Peyer's patch (tissue), 4 donors: Measurements from ENCODE around the gene HAGHL. TPM values are rescaled to one million over a fixed set of nuclear protein-coding genes. Genes with fewer than 3 reads are reported as not detected.

Source experiments
- DNase-seq, 3 donors: peaks; one replicate each; pipeline ENCODE4 v3.0.0-alpha.2; 2017 to 2019
- H3K27ac ChIP-seq, 4 donors: fragments of 200-600 bp; sonication (generic); one replicate each; pipeline ENCODE4 v1.5.1; 2016 to 2019
- H3K27me3 ChIP-seq, 2 donors: fragments of 200-600 bp; sonication (generic); one replicate each; pipeline ENCODE4 v1.5.1; 2019
- H3K36me3 ChIP-seq, 3 donors: fragments of 200-600 bp; sonication (generic); one replicate each; pipeline ENCODE4 v1.5.1; 2016 to 2019
- H3K4me1 ChIP-seq, 4 donors: fragments of 200-600 bp; sonication (generic); one replicate each; pipeline ENCODE4 v1.5.1; 2016 to 2019
- H3K4me3 ChIP-seq, 4 donors: fragments of 200-600 bp; sonication (generic); 1 replicate in 3 of 4; 2 replicates in 1 of 4; pipeline ENCODE4 v1.5.1; 2016 to 2019; ENCODE audit warnings: mild to moderate bottlenecking in 1 of 4
- H3K9me3 ChIP-seq, 4 donors: fragments of 200-600 bp; sonication (generic); one replicate each; pipeline ENCODE4 v1.5.1; 2016 to 2019; ENCODE audit warnings: mild to moderate bottlenecking in 1 of 4
- POLR2A ChIP-seq, 2 donors: fragments of 450-650 bp; IDR thresholded peaks; one replicate each; pipeline ENCODE4 v1.5.1; 2017; ENCODE audit warnings: antibody characterized with exemption in 2 of 2, mild to moderate bottlenecking in 2 of 2, moderate library complexity in 2 of 2
- total RNA-seq, 4 donors: library from RNA; depleted of rRNA; stranded (reverse); fragments of >200 nt; gene quantifications; one replicate each; pipeline ENCODE4 v1.1.0, GENCODE V29; 2016
- TF ChIP-seq, protein P1 (sequence below), 6 experiments: fragments of 450-650 bp in 4 of 6; fragments of 200-600 bp in 2 of 6; sonication (generic) in 1 of 6; IDR thresholded peaks; one replicate each; pipeline ENCODE4 v1.5.1; 2017 to 2019; ENCODE audit warnings: antibody characterized with exemption in 6 of 6, mild to moderate bottlenecking in 3 of 6, moderate library complexity in 1 of 6

Gene HAGHL
- total RNA-seq, 4 donors from 2014 or later: 0.53 to 42.9 (median 3.4) TPM

DNA sequence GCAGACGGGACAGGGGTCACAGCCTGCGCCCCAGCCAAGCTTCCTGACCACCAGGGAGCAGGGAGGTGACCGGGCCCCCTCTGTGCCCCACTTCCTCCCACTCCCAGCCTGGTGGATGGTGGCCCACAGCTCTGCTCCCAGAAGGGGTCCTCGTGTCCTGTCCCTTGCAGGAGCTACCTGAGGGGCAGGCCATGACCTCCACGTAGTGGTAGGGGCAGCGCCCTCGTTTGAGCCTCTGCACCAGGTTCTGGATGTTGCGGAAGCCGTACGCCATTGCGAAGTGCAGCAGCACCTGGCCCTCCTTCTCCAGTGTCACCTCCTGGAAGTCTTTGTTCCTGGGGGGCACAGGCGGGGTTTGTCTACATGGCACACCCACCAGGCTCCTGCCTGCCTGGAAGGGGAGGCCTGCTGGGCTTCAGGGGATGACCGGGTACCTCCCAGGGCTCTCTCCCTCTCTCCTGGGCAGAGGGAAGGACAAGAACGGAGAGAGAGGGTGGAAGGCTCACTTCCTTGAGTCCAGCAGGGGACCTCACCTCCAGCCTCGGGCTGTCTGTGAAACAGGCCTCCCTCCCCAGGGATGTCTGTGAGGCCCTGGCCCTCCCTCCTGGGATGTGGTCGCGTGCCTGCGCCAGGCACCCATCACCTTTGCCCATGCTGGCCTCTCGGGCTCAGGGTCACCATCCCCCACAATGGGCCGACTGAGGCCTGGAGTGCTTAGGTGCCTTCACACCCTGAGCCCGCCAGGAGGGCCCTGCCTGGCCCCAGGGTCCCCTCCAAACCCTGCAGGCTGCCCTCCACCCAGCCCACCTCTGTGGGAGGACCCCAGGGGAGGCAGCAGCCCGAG lies 4.0 kb downstream of the HAGHL start:
- Histone ChIP-seq H3K36me3 (peaks cover 0 to 41% (median 0%) of the 10 kb centered on the region in 3 donors), H3K9me3 (no peaks in the 10 kb centered on the region), H3K4me1 (peaks cover 0 to 31% (median 11%) of the 10 kb centered on the region in 4 donors), H3K27ac (no peak overlapping the region), H3K4me3 (no peak overlapping the region), H3K27me3 (peaks cover 0 to 20% of the 10 kb centered on the region in 2 donors)
- no peak for TF ChIP-seq POLR2A (IDR thresholded peaks at IDR 0.05)
- TF ChIP-seq, protein P1, sequence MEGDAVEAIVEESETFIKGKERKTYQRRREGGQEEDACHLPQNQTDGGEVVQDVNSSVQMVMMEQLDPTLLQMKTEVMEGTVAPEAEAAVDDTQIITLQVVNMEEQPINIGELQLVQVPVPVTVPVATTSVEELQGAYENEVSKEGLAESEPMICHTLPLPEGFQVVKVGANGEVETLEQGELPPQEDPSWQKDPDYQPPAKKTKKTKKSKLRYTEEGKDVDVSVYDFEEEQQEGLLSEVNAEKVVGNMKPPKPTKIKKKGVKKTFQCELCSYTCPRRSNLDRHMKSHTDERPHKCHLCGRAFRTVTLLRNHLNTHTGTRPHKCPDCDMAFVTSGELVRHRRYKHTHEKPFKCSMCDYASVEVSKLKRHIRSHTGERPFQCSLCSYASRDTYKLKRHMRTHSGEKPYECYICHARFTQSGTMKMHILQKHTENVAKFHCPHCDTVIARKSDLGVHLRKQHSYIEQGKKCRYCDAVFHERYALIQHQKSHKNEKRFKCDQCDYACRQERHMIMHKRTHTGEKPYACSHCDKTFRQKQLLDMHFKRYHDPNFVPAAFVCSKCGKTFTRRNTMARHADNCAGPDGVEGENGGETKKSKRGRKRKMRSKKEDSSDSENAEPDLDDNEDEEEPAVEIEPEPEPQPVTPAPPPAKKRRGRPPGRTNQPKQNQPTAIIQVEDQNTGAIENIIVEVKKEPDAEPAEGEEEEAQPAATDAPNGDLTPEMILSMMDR (IDR thresholded peaks at IDR 0.05): no peak
- DNase-seq: no peak

DNA sequence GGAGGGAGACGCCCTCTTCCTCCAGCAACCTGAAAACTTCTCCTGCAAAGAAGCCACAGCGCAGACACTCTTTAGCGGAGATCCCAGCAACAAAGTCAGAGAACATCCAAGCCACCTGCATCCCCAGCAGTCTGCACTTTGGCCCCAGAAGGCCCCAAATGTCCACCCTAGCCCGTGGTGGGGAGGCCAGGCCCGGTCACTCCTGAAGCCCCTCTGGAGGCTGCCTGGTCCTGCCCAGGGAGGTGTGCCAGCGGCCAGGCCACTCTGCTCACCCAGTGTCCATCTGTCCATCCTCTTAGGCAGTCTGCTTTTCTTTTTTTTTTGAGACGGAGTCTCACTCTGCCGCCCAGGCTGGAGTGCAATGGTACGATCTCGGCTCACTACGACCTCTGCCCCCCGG lies 5.4 kb downstream of the HAGHL start:
- DNase-seq: no peak
- Histone ChIP-seq H3K4me3 (no peak overlapping the region), H3K27ac (no peak overlapping the region), H3K9me3 (no peaks in the 10 kb centered on the region), H3K4me1 (peaks cover 0 to 17% (median 6%) of the 10 kb centered on the region in 4 donors), H3K36me3 (peaks cover 0 to 56% (median 0%) of the 10 kb centered on the region in 3 donors), H3K27me3 (peaks cover 0 to 6% of the 10 kb centered on the region in 2 donors)
- no peak for TF ChIP-seq POLR2A (IDR thresholded peaks at IDR 0.05)
- TF ChIP-seq, protein P1 (IDR thresholded peaks at IDR 0.05): no peak

DNA sequence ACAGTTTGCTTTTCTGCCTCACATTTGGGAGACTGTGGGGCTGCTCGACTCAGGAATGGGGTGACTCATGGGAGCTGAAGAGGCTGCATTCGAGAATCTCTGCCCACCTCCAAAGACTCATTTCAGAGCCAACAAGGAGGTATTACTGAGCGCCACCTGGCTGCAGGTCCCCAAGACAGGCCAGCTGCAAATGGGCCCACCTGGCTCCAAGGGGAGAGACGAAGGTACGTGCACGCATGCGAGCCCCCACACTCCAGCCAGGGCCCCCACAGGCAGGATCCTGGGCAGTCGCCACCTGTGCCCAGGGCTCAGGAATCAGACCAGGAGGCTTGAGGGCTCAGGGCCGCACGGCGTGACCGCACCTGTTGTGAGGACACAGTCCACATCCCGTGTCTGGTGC lies 6.0 kb downstream of the HAGHL start:
- Histone ChIP-seq H3K36me3 (peaks cover 0 to 62% (median 0%) of the 10 kb centered on the region in 3 donors), H3K4me3 (no peak overlapping the region)
- TF ChIP-seq POLR2A (IDR thresholded peaks at IDR 0.05): no peak
- TF ChIP-seq, protein P1 (IDR thresholded peaks at IDR 0.05): no peak

DNA sequence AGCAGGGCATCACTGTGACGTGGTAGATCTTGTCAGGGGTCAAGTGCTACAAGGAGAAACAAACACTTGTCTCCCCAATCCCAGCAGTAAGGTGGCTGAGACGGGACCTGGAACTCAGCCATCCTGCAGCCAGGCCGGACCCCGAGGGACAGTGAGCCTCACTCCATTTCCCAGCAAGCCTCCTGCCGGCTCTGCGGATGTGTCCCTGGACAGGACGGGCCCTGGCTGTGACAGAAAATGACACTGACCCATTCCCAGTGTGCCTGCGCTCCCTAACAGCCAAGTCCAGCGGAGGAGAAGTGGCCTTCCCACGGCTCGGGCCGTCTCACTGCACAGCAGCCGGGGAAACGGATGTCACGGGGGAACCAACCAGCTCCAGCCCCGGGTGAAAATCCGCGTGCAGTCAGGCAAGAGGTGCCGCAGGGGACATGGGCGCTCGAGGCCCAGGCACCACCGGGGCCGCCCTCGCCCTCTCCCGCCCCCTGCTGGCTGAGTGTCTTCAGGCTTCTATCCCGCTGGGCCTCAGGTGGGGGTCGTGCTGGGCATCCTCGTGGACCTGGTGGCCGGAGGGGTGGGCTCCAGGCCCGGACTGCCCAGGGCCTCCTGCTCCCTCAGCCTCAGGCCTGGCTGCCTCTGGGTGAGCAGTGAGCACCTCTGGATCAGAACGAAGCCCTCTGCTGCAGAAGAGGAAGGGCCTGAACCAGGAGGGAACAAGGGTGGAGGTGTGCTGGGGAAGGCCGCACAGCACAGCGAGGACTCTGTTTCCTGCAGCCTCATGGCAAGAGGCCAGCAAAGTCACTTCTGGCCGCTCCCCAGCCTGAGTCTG lies 6.7 kb downstream of the HAGHL start:
- H3K27me3 ChIP-seq: no peaks in the 10 kb centered on the region
- no peak for TF ChIP-seq POLR2A (IDR thresholded peaks at IDR 0.05)
- TF ChIP-seq, protein P1 (IDR thresholded peaks at IDR 0.05): peak in 1 of 6 experiments; percentile 30
- no peak for DNase-seq
- H3K4me3 ChIP-seq: no peak overlapping the region
- peaks cover 0 to 67% (median 0%) of the 10 kb centered on the region in 3 donors for H3K36me3 ChIP-seq
- peaks cover 0 to 5% (median 1%) of the 10 kb centered on the region in 4 donors for H3K4me1 ChIP-seq
- no peak overlapping the region for H3K27ac ChIP-seq
- no peaks in the 10 kb centered on the region for H3K9me3 ChIP-seq

More for the DNA sequence above, 6.0 kb downstream of the HAGHL start:
- Histone ChIP-seq H3K4me1 (peaks cover 0 to 11% (median 3%) of the 10 kb centered on the region in 4 donors), H3K27ac (no peak overlapping the region), H3K27me3 (peaks cover 0 to 2% of the 10 kb centered on the region in 2 donors), H3K9me3 (no peaks in the 10 kb centered on the region)
- no peak for DNase-seq

DNA sequence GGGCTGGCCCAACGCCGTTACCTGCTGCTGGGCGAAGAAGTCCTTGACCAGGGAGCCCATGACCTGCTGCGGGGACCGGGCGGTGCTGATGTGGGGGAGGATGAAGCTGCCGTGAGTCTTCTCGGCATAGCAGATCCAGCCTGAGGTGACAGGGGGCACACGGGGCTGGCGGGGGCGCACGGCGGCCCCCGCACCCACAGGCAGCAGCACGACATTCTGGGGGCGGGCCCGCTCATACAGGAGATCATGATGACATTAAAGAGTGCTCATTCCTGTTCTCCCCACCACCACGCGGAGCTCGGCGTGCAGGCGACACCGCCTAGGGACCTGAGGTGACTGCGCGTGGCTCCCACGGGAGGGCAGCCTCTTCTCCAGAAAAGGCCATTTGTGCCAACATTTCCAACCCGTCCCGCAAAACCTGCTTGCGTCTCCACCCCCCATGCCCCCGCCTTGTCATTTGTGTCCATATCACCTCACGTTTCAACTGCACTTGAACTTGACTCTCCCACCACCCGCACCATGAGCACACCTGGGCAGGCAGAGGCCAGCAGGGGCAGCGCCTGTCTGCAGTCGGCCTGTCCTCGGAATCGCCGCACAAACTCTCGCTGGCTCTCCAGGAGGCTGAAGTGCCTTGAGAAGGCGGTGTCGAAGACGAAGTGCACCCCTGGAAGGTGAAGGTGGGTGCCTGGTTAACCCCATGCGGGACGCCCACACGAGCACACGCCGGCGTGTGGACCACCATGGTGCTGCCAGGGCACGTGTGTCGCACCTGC lies 7.5 kb downstream of the HAGHL start:
- Histone ChIP-seq H3K9me3 (no peaks in the 10 kb centered on the region), H3K27ac (no peak overlapping the region), H3K4me3 (no peak overlapping the region), H3K36me3 (peaks cover 0 to 69% (median 0%) of the 10 kb centered on the region in 3 donors), H3K27me3 (no peaks in the 10 kb centered on the region), H3K4me1 (peaks cover 0 to 2% (median 0%) of the 10 kb centered on the region in 4 donors)
- TF ChIP-seq, protein P1 (IDR thresholded peaks at IDR 0.05): no peak
- TF ChIP-seq POLR2A (IDR thresholded peaks at IDR 0.05): no peak
- DNase-seq: no peak
